Nucleus accumbens (tissue), 56 donors: ENCODE measurements around the gene SPC25.
"Not testable (repeated sequence)": the region's sequence is repeated elsewhere in the genome, so short reads cannot be mapped to it uniquely, and the experiment has no call there.

Source experiments
- DNase-seq, 56 donors: peaks; one replicate each; lab custom pipeline; 2025; lab: John Stamatoyannopoulos, UW

SPC25 gene

DNA sequence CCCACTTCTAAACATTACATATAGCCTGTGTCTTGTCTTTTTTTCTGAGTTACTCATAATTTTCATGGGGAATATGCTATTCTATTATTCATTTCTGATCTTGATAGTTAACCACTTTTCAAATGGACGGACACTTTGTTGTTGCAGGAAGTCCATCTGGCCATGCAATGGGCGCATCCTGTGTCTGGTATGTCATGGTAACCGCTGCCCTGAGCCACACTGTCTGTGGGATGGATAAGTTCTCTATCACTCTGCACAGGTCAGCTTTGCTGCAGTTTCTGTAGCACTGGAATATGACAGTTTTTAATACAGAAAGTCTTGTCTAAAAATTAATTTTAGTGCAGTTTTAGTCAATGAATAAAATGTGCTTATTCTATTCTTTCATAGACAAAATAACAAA, 14.1 kb upstream of the SPC25 start:
- no peak for DNase-seq

DNA sequence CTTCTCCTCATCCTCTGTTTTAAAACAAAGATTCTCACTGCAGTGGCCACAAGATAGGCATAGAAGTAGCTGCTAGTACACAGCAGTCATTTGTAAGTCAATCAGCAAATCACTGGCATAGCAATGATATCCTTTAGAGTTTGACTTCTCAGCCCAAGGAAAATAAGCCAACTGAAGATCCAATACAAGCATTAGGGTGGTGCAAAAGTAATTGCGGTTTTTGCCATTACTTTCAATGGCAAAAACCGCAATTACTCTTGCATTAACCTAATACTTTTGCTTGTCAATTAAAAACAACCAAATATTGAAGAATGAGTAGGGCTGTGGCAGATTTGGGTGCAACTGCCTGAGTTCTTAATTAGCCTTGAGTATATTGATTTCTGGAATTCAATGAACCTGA, 13.7 kb upstream of the SPC25 start:
- no peak for DNase-seq

DNA sequence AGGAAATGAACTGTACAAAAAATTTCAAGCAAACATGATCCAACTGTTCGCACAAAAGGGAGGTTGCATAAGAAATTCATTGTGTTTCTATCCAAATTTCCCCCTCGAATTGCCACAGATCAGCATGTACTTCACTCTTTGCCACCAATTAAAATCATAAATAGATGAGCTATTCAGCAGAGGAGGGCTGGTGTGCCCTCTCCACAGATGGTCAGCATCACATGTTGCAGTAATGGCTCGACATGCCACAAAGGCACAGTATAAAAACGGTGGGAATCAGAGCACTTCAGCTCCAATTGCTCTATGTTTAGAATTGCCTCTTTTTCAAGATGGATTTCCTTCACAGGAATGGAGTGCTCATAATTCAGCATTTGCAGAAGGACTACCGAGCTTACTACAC, 10.8 kb upstream of the SPC25 start, which contains the start of gene G6PC2:
Gene G6PC2, plus strand, starts transcription at position 289 of the 400 bp plus-strand sequence. Its CDS starts 41 bp downstream, at position 330.
- DNase-seq: peak in 8 of 56 donors; percentile 0 to 7 (median 1)

DNA sequence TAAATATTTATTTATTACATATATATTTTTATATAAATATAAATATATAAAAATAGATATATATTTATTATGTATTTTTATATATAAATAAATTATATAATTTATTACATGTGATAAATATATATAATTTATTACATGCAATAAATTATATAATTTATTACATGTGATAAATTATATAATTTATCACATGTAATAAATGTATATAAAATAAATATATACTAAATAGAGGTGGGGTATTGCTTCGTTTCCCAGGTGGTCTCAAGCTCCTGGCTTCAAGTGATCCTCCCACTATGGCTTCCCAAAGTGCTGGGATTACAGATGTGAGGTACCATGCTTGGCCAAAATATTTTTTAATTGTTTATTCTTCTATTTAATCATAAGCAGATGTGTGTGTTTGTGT, 7.2 kb upstream of the SPC25 start:
- DNase-seq: no peak

DNA sequence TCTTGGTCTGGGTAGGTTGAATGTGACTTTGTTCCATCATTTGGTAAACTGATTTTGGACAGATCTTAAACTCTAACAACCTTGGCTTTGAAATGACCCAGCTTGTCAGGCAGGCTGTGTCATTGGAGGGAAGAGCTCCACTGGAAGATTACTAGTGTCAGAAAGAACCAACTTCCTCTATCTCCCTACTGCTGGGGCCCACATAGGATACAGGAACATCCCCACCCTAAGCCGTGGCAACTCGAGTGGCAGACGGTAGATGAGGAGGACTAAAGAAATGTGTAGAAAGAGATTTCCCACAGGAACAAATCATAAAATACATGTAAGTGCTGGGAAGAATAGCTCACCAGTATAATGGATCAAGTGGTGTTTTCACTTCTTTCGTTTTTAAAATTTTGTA, 6.6 kb upstream of the SPC25 start:
- DNase-seq: no peak

DNA sequence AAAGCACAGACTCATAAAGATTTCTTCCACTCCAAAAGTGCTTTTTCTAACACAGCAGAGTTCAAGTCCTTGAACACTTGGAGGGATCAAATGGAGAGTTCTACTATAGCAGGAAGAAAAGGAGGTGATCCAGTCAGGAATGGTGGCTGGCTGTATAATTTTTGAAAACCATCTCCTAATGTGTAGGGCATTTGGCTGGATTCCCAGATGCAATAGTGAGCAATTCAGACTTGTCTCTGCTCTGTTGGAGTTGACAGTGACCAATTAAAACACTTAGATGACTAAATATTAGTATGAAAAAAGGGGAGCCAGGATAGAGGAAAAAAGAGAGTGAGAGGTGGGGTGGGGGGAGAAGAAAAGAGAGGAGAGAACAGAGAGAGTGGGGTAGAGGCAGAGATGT, 5.5 kb upstream of the SPC25 start:
- no peak for DNase-seq

DNA sequence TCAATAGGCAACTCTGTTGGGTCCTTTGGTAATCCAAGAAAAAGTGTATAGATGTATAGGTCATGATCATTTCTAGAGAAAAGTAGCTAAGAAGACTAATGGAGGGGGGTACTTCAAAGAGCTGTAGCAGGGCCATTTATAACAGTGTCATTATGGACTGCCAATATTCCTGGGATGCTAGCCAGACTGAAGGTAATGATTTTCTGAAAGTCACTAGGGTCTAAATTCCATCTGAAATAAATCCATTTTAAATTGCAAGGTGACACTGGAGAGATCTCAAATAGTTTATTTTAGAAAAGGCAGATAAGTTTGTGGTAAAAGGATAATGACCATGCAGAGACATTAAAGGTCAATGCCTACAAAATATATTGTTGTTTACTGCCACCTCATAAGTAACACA, 4.5 kb upstream of the SPC25 start:
- no peak for DNase-seq

DNA sequence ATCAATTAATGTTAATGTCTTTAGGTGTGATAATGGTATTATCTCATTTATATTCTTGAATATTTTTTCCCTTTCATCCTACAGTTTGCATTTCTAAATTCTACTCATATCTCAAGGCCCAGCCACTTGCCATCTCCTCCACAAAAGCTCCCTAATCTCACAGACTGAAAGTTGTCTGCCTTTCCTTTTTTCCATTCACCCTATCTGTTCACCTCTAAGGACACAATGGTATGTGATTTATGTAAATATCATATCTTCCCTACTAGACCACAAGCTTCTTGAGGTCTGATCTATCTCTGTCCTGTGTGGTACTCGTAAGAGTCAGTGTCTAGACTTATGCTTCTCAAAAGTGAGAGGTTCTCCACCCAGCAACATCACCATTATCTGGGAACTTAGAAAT, 3.9 kb upstream of the SPC25 start:
- no peak for DNase-seq

DNA sequence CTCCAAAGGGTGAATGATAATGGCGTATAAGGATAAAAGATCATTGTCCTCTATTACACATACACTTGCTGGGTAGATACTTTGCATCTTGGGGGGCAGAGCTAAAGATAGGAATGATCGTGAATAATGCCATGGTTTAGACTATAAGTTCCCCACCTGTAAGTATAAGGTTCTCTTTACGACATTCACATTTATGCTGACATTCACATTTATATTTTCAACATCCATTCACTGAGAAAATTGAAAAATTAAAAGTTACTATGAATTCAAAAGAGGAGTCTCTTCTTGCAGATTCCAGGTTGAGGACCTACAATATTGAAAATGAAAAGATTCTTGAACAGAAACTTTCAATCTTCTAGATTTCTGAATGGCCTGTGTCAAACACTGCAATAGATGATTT, 2.1 kb upstream of the SPC25 start:
- no peak for DNase-seq

DNA sequence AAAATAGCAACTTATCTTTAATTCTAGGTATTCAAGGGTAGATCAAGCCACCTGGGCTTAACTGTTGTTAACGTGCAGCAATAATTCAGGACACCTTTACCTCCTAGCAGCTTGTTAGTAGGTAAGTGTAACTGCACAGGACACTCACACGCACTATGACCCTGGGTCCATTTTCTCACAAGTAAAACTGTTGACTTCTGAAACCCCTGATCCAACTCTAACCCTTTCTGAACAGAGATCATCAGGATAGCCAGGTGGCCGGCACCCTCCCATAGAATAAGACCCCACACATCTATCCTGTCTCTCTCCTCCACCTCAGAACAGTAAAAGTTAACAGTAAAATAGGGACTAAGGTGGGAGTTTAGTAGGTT, 610 bp downstream of the SPC25 start:
- no peak for DNase-seq

DNA sequence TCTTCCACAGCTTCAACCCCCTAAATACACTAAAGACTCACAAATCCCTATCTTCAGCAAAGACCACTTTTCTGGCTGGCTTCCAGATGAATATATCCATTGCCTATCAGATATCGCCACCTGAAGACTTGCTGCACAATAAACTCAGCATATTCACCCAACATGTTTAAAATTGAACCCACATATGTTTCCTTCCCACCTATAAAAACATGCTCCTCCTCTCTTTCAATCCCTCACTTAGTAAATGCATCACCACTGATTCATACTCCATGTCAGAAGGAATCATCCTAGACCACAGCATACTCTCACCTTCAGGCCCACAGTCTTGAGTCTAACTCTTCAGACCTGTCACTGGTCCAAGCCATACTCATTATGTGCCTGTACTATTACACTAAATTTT, 5.3 kb downstream of the SPC25 start:
- no peak for DNase-seq

DNA sequence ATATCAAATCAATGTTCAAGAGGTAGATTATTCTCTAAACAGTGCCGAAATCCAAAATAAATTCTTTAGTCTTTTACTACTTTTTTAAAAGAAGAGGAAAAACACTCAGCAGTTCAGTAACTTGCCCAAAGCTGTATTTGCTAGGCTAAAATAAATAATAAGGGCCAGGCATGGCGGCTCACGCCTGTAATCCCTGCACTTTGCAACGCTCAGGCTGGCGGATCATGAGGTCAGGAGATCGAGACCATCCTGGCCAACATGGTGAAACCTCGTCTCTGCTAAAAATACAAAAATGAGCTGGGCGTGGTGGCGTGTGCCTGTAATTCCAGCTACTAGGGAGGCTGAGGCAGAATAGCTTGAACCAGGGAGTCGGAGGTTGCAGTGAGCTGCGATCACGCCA, 8.1 kb downstream of the SPC25 start:
- DNase-seq: not testable (repeated sequence)

DNA sequence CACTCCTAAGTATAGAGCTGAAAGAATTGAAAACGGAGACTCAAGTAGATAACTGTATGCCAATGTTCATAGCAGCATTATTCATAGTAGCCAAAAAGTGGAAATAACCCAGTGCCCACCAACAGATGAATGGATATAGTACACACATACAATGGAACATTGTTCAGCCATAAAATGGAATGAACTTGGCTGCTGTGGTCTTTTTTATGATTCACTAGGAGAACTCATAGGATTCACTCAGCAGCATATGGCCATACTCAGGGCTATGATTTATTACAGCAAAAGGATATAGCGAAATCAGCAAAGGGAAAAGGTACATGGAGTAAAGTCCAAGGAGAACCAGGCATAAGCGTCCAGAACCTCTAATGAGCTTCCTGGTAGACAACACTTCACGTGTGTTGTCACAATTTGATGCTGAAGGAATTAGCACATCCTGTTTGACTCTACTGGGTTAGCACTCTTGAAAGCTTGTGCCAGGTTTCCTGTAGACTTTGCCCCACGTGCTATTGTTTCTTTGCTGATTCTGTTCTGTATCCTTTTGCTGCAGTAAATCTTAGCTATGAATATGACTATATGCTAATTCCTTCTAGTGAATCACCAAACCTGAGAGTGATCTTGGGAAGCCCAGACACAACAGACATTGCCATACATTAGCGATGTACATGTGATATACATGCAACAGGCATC, 15.7 kb downstream of the SPC25 start:
- DNase-seq: no peak

DNA sequence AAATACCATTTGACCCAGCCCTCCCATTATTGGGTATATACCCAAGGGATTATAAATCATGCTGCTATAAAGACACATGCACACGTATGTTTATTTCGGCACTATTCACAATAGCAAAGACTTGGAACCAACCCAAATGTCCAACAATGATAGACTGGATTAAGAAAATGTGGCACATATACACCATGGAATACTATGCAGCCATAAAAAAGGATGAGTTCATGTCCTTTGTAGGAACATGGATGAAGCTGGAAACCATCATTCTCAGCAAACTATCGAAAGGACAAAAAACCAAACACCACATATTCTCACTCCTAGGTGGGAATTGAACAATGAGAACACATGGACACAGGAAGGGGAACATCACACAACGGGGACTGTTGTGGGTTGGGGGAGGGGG, 19.4 kb downstream of the SPC25 start:
- not testable (repeated sequence) for DNase-seq

DNA sequence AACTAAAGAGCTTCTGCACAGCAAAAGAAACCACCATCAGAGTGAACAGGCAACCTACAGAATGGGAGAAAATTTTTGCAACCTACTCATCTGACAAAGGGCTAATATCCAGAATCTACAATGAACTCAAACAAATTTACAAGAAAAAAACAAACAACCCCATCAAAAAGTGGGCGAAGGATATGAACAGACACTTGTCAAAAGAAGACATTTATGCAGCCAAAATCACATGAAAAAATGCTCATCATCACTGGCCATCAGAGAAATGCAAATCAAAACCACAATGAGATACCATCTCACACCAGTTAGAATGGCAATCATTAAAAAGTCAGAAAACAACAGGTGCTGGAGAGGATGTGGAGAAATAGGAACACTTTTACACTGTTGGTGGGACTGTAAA, 19.9 kb downstream of the SPC25 start:
- not testable (repeated sequence) for DNase-seq

DNA sequence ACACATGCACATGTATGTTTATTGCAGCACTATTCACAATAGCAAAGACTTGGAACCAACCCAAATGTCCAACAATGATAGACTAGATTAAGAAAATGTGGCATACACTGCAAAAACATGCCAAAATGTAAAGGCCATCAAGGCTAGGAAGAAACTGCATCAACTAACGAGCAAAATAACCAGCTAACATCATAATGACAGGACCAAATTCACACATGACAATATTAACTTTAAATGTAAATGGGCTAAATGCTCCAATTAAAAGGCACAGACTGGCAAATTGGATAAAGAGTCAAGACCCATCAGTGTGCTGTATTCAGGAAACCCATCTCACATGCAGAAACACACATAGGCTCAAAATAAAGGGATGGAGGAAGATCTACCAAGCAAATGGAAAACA, 23.1 kb downstream of the SPC25 start:
- DNase-seq: not testable (repeated sequence)

DNA sequence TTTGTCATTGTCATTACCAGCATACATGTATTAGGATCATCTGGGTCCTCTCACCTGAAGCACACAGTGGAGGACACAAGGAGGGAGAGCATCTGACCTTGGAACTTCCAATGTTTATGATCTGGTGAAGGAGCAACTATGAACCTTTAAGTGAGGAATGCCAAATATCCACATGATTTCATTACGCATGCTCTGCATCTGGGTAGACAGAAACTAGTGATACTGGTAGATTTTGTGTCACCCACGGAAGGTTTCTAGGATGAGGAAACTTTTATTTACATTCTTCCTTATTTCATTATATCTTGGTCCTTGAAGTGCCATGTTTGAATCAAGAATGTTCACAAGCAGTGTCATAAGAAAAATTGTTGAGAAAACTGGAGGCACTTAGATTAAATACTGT, 32.1 kb downstream of the SPC25 start:
- DNase-seq: no peak

DNA sequence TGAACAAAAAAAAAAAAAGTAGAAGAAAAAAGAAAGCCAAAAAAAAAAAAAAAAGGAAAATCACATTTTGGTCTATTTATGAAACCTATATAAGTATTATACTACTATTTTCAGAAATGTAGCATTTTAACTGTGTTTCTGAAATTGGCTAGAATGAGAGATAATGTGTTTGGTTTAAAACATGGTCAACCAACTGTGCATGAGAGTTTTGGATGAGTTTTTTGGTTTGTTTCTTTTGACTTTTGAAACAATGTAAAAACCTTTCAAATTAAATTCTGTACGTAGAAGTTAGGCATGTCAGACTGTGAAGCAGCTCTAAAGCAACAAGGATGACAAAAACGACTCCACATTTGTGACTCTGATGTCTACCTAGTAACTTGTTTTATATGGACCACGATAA, 34.6 kb downstream of the SPC25 start:
- DNase-seq: no peak

DNA sequence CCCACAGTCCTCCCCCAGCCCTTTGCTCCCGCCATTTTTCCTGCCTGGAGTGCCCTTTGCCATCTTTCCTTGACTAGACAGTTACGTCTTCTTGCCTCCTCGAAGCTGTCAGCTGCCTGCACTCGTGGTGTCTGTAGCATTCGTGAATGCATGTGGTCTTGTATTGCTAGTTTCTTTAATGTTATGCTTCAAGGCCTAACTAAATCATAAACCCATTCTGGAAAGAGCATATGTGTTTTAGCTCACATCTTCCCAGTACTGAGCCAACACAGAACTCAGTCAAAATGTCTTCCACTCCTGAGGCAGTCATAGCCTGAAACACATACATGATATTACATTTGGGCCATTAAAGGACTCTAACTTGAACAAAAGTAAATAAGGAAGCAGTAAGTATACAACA, 35.6 kb downstream of the SPC25 start:
- no peak for DNase-seq

DNA sequence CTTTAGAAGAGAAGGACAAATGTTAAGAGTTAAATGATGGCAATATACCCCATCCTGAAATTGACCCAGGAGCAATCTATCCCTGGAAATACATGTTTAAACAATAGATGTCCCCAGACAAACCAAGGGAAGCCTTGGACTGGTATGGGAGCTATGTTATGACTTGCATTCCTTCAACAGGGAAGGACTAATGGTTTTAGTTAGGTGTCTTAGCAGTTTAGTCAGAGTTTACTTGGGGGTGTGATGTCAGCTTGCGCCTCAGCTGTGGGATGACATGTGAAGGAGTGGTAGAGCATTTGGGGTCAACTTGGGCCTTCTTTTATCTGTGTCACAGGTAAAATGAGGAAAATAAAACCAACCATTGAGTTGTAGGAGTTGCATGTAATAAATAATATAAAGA, 36.8 kb downstream of the SPC25 start:
- no peak for DNase-seq

DNA sequence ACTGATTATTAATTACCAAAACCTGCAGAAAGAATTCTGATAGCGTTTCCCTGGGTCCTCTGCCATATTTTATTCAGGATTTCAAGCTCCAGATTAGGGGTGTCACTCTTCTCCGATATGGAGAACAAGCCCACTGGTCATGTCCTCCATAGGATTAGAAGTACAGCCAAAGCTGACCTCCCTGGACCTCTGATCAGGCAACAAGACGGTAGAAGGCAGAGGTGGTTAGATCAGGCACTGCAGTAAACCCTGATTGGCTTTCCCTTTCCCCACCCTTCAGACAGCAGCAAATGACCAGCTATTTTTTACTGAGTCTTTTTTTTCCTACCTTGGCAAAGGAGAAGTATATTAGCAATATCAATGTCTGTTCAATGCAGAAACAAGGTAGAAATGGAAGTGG, 37.7 kb downstream of the SPC25 start:
- no peak for DNase-seq

DNA sequence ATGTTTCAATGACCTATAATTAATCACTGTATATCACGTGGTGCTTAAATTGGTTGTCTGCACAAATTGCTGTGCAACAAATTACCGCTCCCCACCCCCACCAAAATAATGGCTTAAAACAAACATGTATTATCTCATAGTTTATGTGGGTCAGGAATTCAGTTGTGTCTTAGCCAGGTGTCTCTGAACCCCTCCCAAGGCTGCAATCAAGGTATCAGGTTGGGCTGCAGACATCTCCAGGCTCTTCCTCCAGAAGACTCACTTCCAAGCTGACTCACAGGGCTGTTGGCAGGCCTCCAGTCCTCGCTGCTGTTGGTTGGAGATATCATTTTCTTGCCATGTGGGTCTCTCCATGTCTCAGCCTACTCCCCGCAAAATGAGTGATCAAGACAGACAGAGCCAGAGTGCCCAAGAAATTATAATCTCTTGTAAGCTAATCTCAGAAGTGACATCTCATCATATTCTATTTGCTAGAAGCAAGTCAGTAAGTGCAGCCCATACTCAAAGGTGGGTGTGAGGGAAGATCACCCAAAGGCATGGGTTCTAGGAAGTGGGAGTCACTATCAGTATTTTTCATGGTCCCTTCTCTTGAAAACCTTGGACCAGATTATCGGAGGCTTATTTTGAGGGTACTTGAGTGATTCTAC, 38.4 kb downstream of the SPC25 start:
- no peak for DNase-seq

DNA sequence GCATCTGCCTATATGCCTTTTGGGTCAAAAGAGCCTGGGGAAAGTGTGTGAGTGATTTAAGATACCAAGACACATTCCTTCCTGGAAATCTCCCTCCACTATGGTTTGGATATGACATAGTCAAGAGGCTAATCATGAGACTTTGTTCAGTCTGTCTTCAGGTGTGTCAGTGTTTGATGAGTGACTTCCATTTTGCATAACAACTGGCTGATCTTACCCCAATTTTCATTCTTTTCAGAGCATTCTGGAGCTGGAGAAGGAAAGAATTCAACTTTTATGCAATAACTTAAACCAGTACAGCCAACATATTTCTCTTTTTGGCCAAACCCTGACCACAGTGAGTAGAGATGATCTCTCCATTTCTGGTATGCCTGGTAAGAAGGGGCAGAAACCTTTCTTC, 39.4 kb downstream of the SPC25 start:
- no peak for DNase-seq
